OCI-LY1 (cell line): Measurements from ENCODE around the gene GSG1.

Source experiments
- H2AFZ ChIP-seq: fragments of 200-600 bp; sonication (generic), shearing (Covaris generic); 2 replicates; pipeline ENCODE4 v1.6.0; 2014; ENCODE audit warnings: antibody characterized with exemption, mild to moderate bottlenecking, low read length
- H3F3A ChIP-seq: fragments of 200-600 bp; sonication (generic), shearing (Covaris generic); 2 replicates; pipeline ENCODE4 v1.6.0; 2014; ENCODE audit warnings: mild to moderate bottlenecking, antibody characterized with exemption, low read length, moderate library complexity; ENCODE audit not compliant: insufficient read depth
- H3K27ac ChIP-seq: fragments of 200-600 bp; sonication (generic); 2 replicates; pipeline ENCODE4 v1.5.1; 2014; ENCODE audit warnings: low read length, mixed run types, mild to moderate bottlenecking, low read depth; ENCODE audit not compliant: poor library complexity, severe bottlenecking
- H3K27me3 ChIP-seq: fragments of 200-600 bp; sonication (generic); 2 replicates; pipeline ENCODE4 v1.6.0; 2014; ENCODE audit warnings: antibody characterized with exemption, mild to moderate bottlenecking, low read length, moderate library complexity; ENCODE audit not compliant: insufficient read depth
- H3K36me3 ChIP-seq: fragments of 200-600 bp; sonication (generic); 2 replicates; pipeline ENCODE4 v1.6.1; 2014; ENCODE audit warnings: mild to moderate bottlenecking, antibody characterized with exemption, low read length, moderate library complexity, mixed read lengths; ENCODE audit not compliant: insufficient read depth
- H3K4me1 ChIP-seq: fragments of 200-600 bp; sonication (generic); 2 replicates; pipeline ENCODE4 v1.5.1; 2014; ENCODE audit warnings: mild to moderate bottlenecking, low read length, moderate library complexity; ENCODE audit not compliant: insufficient read depth, severe bottlenecking
- H3K4me2 ChIP-seq: fragments of 200-600 bp; sonication (generic), shearing (Covaris generic); 2 replicates; pipeline ENCODE4 v1.6.1; 2014; ENCODE audit warnings: low read length
- H3K4me3 ChIP-seq: fragments of 200-600 bp; sonication (generic); 2 replicates; pipeline ENCODE4 v1.5.1; 2014; ENCODE audit warnings: low read length, low read depth, mild to moderate bottlenecking, mixed read lengths; ENCODE audit not compliant: poor library complexity, severe bottlenecking
- H3K79me2 ChIP-seq: fragments of 200-600 bp; shearing (Covaris generic); 2 replicates; pipeline ENCODE4 v1.6.1; 2016; ENCODE audit warnings: mixed run types, low read length, mixed read lengths; ENCODE audit not compliant: insufficient read depth
- H3K9ac ChIP-seq: fragments of 200-600 bp; sonication (generic), shearing (Covaris generic); 2 replicates; pipeline ENCODE4 v1.6.1; 2014; ENCODE audit warnings: mild to moderate bottlenecking, low read length, mixed read lengths
- H3K9me2 ChIP-seq: fragments of 200-600 bp; sonication (generic), shearing (Covaris generic); 2 replicates; pipeline ENCODE4 v1.6.1; 2014; ENCODE audit warnings: low read depth, mild to moderate bottlenecking, low read length, mixed read lengths
- H3K9me3 ChIP-seq: fragments of 200-600 bp; shearing (Covaris generic); 2 replicates; pipeline ENCODE4 v1.6.1; 2014; ENCODE audit warnings: low read length, mixed read lengths
- H4K20me1 ChIP-seq: fragments of 200-600 bp; sonication (generic), shearing (Covaris generic); 2 replicates; pipeline ENCODE4 v1.6.0; 2016; ENCODE audit warnings: mild to moderate bottlenecking, low read length; ENCODE audit not compliant: insufficient read depth
- CTCF ChIP-seq: fragments of 200-600 bp; sonication (generic), shearing (Covaris generic); IDR thresholded peaks from 2 replicates; pipeline ENCODE4 v1.5.1; 2017; ENCODE audit warnings: mild to moderate bottlenecking, antibody characterized with exemption, low read length, moderate library complexity, mixed read lengths
- EZH2 ChIP-seq: fragments of 200-600 bp; sonication (generic), shearing (Covaris generic); IDR thresholded peaks from 2 replicates; pipeline ENCODE4 v1.8.0; 2017; ENCODE audit warnings: borderline replicate concordance, mixed run types, mild to moderate bottlenecking, antibody characterized with exemption, low read length, moderate library complexity, mixed read lengths

GSG1 gene

GRCh38 chr12:13133886-13134285, 30.4 kb upstream of the GSG1 start:
- H3K27ac ChIP-seq, result no peak overlapping the region
- H2AFZ ChIP-seq, result no peak overlapping the region
- no peaks in the 10 kb centered on the region for H3K36me3 ChIP-seq
- H3K9me3 ChIP-seq, result no peaks in the 10 kb centered on the region
- no peaks in the 10 kb centered on the region for H3K27me3 ChIP-seq
- TF ChIP-seq CTCF (no peak), EZH2 (no peak)
- H4K20me1 ChIP-seq, result no peaks in the 10 kb centered on the region
- no peak overlapping the region for H3K9ac ChIP-seq
- no peaks in the 10 kb centered on the region for H3F3A ChIP-seq
- H3K4me1 ChIP-seq, result no peaks in the 10 kb centered on the region
- H3K79me2 ChIP-seq, result no peaks in the 10 kb centered on the region
- no peak overlapping the region for H3K4me2 ChIP-seq
- H3K4me3 ChIP-seq, result no peak overlapping the region
- H3K9me2 ChIP-seq, result no peaks in the 10 kb centered on the region

GRCh38 chr12:13130981-13131380, 27.5 kb upstream of the GSG1 start:
- Histone ChIP-seq H3K27ac (no peak overlapping the region), H3K9me2 (no peaks in the 10 kb centered on the region), H3F3A (no peaks in the 10 kb centered on the region), H3K9me3 (no peaks in the 10 kb centered on the region), H3K36me3 (no peaks in the 10 kb centered on the region), H4K20me1 (no peaks in the 10 kb centered on the region), H3K4me3 (no peak overlapping the region), H3K27me3 (no peaks in the 10 kb centered on the region), H3K9ac (no peak overlapping the region), H2AFZ (no peak overlapping the region), H3K4me1 (no peaks in the 10 kb centered on the region), H3K79me2 (no peaks in the 10 kb centered on the region), H3K4me2 (no peak overlapping the region)
- no peak for TF ChIP-seq EZH2
- TF ChIP-seq CTCF, result no peak

GRCh38 chr12:13128291-13128965, 25.0 kb upstream of the GSG1 start:
- Histone ChIP-seq H3K36me3 (no peaks in the 10 kb centered on the region), H3K4me1 (no peaks in the 10 kb centered on the region), H3K4me2 (no peak overlapping the region), H3K9me2 (no peaks in the 10 kb centered on the region), H3K79me2 (no peaks in the 10 kb centered on the region), H3F3A (no peaks in the 10 kb centered on the region), H3K27me3 (no peaks in the 10 kb centered on the region), H4K20me1 (no peaks in the 10 kb centered on the region), H2AFZ (no peak overlapping the region), H3K9ac (no peak overlapping the region), H3K4me3 (no peak overlapping the region), H3K27ac (no peak overlapping the region), H3K9me3 (no peaks in the 10 kb centered on the region)
- TF ChIP-seq EZH2 (no peak), CTCF (no peak)
